HG02852 (cell line): ENCODE results near the gene GON7.
"Not testable (repeated sequence)": the region's sequence is repeated elsewhere in the genome, so short reads cannot be mapped to it uniquely, and the experiment has no call there.

Source experiments
- ATAC-seq: cut with Tn5 transposase; IDR thresholded peaks from one replicate; pipeline ENCODE4 v1.9.1; 2021; ENCODE audit warnings: mild to moderate bottlenecking, moderate library complexity; ENCODE audit not compliant: unreplicated experiment

GON7 gene

DNA sequence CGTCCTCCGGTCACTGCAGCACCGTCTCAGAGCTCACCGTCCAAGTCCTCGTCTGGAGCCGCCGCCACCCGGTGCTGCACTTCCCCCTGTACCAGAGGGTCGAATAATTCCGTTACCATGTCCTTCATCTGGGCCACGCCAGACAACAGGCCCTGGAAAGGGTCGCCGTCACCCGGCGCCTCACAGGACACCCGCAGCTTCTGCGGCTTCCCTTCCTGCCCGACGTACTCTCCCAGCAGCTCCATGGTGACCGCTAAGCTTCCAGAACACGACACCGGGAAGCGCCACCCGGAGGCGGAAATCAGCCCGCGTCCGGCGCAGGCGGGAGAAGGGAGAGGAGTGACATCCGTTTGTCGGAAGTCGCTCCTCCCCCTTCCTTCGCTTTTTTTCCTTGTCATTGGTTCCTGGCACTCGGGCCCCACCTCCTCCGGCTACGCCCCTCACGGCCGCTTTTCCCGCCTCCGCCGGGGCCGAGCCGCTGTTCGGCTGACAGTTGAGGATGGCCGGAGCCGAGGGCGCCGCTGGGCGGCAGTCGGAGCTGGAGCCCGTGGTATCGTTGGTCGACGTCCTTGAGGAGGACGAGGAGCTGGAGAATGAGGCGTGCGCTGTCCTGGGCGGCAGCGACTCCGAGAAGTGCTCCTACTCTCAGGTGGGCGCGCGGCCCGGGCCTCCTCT lies at the start of gene GON7, which contains the start of gene UBR7:
Gene GON7, minus strand, starts transcription at position 273 of the 675 bp plus-strand sequence. Its CDS starts 28 bp downstream, at position 245.
Gene UBR7, plus strand, starts transcription at position 464 of the 675 bp plus-strand sequence. Its CDS starts 36 bp downstream, at position 500.
- peak; percentile 77 for ATAC-seq

- ATAC-seq: no peak
Observed at GRCh38 chr14:93249128-93249831, 42.4 kb upstream of the GON7 start.

DNA sequence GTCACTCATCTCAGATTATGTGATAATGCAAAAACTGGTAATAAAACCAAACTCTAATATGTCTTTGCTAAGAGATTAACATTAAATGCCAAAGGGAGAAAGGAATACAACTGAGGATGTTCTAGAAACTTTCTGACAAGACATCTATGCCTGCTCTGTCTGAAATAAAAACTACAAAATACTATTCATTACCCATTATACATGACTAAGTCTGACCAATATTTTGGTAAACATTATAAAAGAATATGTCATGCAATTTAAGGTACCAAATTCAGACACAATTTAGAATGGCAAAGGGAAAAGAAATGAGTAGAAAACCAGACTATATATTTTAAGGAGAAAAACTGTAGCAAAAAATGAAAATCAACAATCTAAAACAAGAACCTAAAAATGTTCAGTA lies 39.7 kb upstream of the GON7 start:
- ATAC-seq: no peak

DNA sequence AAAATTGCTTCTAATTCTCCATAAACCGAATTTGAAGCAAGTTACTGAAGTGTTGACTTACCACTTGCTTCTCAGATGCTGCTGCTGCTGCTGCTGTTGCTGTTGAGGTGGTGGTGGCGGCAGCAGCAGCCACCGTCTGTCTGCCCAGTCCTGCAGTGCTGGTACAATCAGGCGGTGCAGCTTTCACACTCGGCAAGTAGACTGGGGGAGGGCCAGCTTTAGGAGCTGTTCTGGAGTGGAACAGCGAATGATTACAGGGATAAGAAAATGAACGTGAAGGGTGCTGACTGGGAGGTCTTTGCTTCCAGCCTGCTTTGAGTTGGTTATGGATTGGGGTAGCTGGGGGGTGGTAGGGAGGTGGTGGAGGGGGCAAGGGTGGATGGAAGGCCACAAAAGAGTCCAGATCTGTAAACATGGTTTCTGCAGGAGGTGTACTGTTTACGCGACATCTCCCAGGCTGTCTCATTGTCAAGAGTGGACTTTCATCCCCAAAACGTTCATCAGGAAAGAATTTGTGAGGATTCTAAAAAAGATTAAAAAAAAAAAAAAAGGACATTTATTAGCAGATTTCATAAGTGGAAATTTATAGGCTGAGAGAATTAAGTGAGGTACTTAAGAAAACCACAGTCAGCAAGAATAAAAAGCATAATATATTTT lies 39.0 kb upstream of the GON7 start:
- ATAC-seq: no peak

GRCh38 chr14:93240678-93241000 lies 33.8 kb upstream of the GON7 start:
- no peak for ATAC-seq

- no peak for ATAC-seq
Observed at GRCh38 chr14:93239869-93240677, 33.2 kb upstream of the GON7 start.

DNA sequence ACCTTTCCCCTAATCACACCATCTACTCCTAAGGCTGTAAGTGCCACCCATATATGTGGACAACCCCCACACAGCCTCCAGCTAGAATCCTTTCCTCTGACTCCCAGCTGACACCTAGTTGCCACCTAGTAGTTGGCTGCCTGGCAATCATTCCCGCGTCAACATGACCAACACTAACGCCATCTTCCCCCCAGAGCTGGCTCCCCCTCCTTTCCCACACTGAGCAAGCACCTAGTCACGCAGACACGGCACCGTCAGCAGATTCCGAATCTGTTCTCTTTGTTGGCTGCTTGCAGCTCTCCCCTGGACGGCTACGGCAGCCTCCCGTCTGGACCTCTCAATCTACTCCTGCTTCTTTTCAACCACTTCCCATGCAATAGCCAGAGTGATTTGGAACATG lies 27.9 kb upstream of the GON7 start:
- ATAC-seq: no peak

DNA sequence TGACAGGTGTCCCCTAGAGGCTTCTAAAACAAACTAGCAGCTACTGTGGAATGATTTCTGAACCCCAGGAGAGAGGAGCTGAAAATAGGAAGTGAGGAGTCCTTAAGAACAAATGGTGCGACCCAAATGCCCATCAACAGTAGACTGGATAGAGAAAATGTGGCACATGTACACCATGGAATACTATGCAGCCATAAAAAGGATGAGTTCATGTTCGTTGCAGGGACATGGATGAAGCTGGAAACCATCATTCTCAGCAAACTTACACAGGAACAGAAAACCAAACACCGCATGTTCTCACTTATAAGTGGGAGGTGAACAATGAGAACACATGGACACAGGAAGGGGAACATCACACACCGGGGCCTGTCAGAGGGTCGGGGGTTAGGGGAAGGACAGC lies 26.2 kb upstream of the GON7 start:
- not testable (repeated sequence) for ATAC-seq

DNA sequence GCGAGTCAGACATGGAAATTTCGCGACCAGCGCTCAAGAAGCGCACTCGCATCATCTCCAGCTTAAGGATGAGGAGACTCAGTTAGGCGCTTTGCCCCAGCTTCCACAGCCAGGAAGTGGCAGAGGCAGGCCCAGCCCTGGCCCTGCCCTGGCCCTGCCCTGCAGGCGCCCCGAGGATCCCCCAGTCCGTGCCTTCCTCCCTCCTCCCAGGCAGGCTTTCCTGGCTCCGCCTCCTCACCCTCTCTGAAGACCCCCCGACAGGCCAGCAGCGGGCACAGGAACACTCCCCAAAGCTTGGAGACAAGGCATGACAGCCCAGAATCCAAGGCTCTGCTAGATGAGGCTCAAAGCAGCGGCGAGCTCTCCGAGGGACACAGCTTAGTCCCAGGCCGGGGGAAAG lies 25.3 kb upstream of the GON7 start:
- no peak for ATAC-seq

DNA sequence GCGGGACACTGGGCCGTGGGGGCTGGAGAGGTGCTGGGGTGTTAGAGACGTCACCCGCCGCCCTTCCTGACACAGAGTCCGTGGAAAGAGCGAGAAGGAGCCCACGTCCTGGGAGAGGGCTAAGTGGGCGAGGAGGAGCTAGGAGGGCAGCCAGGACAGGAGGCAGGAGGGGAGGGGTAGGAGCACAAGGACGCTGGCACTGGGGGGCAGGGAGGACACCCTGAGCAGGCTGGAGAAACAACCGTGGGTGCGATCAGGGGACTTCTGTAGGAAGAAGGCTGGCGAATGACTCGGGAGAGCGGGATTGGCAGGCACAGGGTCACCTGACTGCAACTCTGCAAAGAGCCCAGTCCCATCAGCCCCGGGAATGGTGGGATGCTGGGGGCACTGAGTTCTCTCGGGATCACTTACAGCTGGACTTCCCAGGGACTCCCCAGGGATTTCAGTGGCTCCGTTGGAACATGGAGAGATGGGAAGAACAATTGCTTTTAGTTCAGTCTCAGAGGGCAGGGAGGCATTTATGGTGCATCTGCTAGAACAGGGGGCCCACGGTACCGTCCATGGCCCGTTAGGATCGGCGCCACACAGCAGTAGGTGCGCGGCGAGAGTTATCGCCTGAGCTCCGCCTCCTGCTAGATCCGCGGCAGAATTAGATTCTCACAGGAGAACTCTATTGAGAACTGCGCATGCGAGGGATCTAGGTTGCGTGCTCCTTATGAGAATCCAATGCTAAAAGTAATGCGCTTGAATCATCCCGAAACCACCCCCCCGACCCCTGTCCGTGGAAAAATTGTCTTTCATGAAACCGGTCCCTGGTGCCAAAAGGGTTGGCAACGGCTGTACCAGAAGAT lies 24.5 kb upstream of the GON7 start:
- no peak for ATAC-seq

GRCh38 chr14:93230539-93230938 lies 23.7 kb upstream of the GON7 start:
- no peak for ATAC-seq

DNA sequence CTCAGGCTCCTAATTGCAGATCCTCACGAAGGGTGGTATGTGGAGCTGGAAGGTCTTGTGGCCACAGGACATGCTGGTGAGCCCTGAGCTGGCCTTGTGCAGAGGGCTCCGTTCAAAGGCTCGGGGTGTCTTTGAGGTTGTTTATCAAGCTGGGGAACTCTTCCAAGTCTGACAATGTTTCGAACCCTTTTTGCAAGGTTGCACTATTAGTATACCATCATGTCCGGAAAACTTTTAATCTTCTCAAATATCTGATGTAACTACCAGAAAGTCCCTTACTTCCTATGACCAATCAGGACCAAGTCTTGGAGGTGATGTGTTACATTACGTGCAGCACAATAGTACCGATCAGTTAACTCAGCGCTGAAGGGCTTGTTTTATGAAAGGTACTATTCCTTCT lies 21.7 kb upstream of the GON7 start:
- no peak for ATAC-seq

- ATAC-seq: no peak
Observed at GRCh38 chr14:93223565-93223964, 16.7 kb upstream of the GON7 start.

GRCh38 chr14:93220509-93220908 lies 13.6 kb upstream of the GON7 start:
- no peak for ATAC-seq

- peak; percentile 47 for ATAC-seq
Observed at GRCh38 chr14:93219103-93219726, 12.3 kb upstream of the GON7 start.

GRCh38 chr14:93214598-93214997 lies 7.7 kb upstream of the GON7 start:
- no peak for ATAC-seq

GRCh38 chr14:93212432-93212831 lies 5.6 kb upstream of the GON7 start:
- peak; percentile 77 for ATAC-seq

DNA sequence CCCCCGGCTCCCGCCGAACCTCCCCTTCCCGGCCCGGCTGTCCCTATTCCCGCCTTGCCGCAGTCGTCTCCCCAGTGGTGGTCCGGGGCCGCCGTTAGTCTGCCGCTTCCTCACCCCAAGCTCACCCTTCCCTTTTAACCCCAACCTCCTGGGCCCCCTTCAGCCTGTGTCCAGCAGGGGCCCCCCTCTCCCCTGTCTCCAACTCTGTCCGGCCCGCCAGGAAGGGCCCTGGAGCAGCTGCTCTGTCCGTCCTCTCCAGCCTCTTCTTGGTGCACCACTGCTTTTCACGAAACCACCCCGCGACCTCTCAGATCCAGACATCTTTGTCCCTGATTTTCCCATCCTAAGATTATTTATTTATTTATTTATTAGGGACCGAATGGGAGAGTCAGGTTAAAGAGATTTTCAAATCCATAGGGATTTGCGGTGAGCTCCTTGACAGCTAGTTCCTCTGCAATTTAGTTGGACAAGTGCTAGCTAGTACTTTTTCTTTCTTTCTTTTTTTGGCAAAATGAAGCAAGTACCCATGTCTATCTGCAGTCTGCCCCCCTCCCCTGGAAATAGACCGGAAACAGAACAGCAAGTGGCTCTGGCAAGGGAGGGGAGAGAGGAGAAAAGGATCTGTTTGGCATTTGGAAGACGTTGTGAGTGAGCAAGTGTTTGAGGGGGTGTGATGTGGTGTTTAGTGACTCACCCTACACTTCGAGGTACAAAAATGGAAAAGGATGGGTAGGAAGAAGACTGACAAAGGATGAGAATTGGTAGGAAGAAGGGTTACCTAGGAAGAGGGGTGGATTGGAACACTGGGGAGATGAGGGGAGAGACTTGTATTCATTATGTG lies 823 bp upstream of the GON7 start:
- peak; percentile 35 for ATAC-seq

DNA sequence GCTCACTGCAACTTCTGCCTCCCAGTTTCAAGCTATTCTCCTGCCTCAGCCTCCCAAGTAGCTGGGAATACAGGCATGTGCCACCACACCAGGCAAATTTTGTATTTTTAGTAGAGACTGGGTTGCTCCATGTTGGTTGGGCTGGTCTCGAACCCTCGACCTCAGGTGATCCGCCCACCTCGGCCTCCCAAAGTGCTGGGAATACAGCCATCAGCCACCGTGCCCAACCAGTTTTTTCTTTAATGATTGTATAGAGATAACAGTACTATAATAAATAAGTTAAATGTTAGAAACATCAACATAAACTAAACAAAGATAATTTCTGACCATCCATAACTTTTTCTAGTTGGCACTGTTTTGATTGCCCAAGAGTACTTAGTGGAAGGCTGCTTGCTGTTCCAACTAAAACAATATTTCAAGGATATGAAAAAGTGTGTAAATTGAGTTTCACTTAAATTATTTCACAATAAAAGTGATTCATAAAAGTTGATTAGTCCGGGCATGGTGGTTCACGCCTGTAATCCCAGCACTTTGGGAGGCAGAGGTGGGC lies 5.6 kb downstream of the GON7 start:
- ATAC-seq: no peak
